Measurements from ENCODE around the gene CDK10.

Gene CDK10

GRCh38 chr16:89686520-89687091 is at the start of gene CDK10:
Gene CDK10 (plus strand): TSS chr16:89686689. CDS start chr16:89686711, 22 bp downstream.
- H3K36me3 ChIP-seq (ENCODE audit: control insufficient read depth in 1 of 2, insufficient read depth in 2 of 2, low read length in 2 of 2), result peaks cover 12 to 14% of the 10 kb centered on the region in 2 donors
- H3K27ac ChIP-seq (ENCODE audit: low read length), result peak within 1 kb of the TSS; percentile 39
- peak within 1 kb of the TSS; percentile 73 to 84 for H3K4me3 ChIP-seq (ENCODE audit: low read depth in 1 of 2, low read length in 2 of 2)
- H3K4me1 ChIP-seq (ENCODE audit: control insufficient read depth in 1 of 2, insufficient read depth in 2 of 2, low read length in 2 of 2), result peaks cover 0 to 9% of the 10 kb centered on the region in 2 donors
- no peaks in the 10 kb centered on the region for H3K27me3 ChIP-seq (ENCODE audit: low read depth, low read length)
- H3K9me3 ChIP-seq (ENCODE audit: control insufficient read depth in 1 of 2, low read length in 2 of 2), result no peaks in the 10 kb centered on the region

GRCh38 chr16:89637379-89637778 is 49.1 kb upstream of the CDK10 start:
- Histone ChIP-seq H3K27me3 (ENCODE audit: low read depth, low read length) (no peaks in the 10 kb centered on the region), H3K4me1 (ENCODE audit: control insufficient read depth in 1 of 2, insufficient read depth in 2 of 2, low read length in 2 of 2) (peaks cover 0 to 15% of the 10 kb centered on the region in 2 donors)

GRCh38 chr16:89638455-89638854 is 48.0 kb upstream of the CDK10 start:
- Histone ChIP-seq H3K27ac (ENCODE audit: low read length) (no peak overlapping the region), H3K4me3 (ENCODE audit: low read depth in 1 of 2, low read length in 2 of 2) (no peak overlapping the region), H3K4me1 (ENCODE audit: control insufficient read depth in 1 of 2, insufficient read depth in 2 of 2, low read length in 2 of 2) (peaks cover 0 to 15% of the 10 kb centered on the region in 2 donors), H3K9me3 (ENCODE audit: control insufficient read depth in 1 of 2, low read length in 2 of 2) (no peaks in the 10 kb centered on the region), H3K27me3 (ENCODE audit: low read depth, low read length) (no peaks in the 10 kb centered on the region), H3K36me3 (ENCODE audit: control insufficient read depth in 1 of 2, insufficient read depth in 2 of 2, low read length in 2 of 2) (no peaks in the 10 kb centered on the region)

More at GRCh38 chr16:89637379-89637778, 49.1 kb upstream of the CDK10 start:
- Histone ChIP-seq H3K36me3 (ENCODE audit: control insufficient read depth in 1 of 2, insufficient read depth in 2 of 2, low read length in 2 of 2) (no peaks in the 10 kb centered on the region), H3K9me3 (ENCODE audit: control insufficient read depth in 1 of 2, low read length in 2 of 2) (no peaks in the 10 kb centered on the region), H3K27ac (ENCODE audit: low read length) (no peak overlapping the region), H3K4me3 (ENCODE audit: low read depth in 1 of 2, low read length in 2 of 2) (no peak overlapping the region)

DNA sequence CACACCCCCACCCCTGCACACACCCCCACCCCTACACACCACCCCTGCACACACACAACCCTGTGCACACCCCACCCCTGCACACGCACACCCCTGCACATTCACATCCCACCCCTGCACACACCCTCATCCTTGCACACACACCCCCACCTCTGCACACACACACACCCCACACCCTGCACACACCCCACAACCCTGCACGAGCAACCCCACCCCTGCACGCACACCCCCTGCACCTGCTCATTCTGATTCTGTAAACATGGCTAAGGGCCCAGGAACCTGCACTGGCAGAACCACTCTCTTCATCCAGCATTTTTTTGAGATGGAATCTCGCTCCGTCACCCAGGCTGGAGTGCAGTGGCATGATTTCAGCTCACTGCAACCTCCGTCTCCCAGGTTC is 47.1 kb upstream of the CDK10 start:
- H3K27ac ChIP-seq (ENCODE audit: low read length), result no peak overlapping the region
- peaks cover 0 to 15% of the 10 kb centered on the region in 2 donors for H3K4me1 ChIP-seq (ENCODE audit: control insufficient read depth in 1 of 2, insufficient read depth in 2 of 2, low read length in 2 of 2)
- no peaks in the 10 kb centered on the region for H3K27me3 ChIP-seq (ENCODE audit: low read depth, low read length)
- H3K36me3 ChIP-seq (ENCODE audit: control insufficient read depth in 1 of 2, insufficient read depth in 2 of 2, low read length in 2 of 2), result no peaks in the 10 kb centered on the region
- no peak overlapping the region for H3K4me3 ChIP-seq (ENCODE audit: low read depth in 1 of 2, low read length in 2 of 2)
- H3K9me3 ChIP-seq (ENCODE audit: control insufficient read depth in 1 of 2, low read length in 2 of 2), result no peaks in the 10 kb centered on the region

DNA sequence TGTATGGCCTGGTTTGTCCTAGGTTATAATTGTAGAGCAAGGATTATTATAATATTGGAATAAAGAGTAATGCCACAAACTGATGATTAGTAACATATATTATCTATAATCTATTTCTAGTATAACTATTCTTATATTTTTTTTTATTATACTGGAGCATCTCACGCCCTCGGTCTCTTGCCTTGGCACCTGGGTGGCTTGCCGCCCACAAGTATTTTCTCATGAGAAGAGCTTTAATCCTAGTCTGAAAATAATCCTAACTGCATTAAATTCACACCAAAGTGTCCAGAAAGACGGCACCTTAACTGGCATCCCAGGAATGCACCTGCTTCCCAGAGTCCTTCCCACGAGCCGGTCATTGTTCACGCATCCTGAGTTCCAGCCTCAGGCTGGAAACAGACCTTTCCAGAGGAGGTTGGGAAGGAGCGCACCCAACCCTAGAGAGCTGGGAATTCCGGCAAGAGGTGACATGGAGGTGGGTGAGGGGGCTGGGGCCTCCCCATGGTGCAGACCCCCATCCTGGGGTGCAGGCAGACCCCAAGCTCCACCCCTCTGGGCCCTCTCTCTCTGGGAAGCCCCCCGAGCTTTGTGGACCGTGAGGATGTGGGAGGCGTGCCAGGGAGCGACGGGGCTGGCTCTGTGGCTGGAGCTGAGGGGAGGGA is 44.9 kb upstream of the CDK10 start:
- H3K27ac ChIP-seq (ENCODE audit: low read length), result no peak overlapping the region

GRCh38 chr16:89642574-89642973 is 43.9 kb upstream of the CDK10 start:
- peaks cover 0 to 15% of the 10 kb centered on the region in 2 donors for H3K4me1 ChIP-seq (ENCODE audit: control insufficient read depth in 1 of 2, insufficient read depth in 2 of 2, low read length in 2 of 2)
- peaks cover 15 to 28% of the 10 kb centered on the region in 2 donors for H3K36me3 ChIP-seq (ENCODE audit: control insufficient read depth in 1 of 2, insufficient read depth in 2 of 2, low read length in 2 of 2)
- no peak overlapping the region for H3K4me3 ChIP-seq (ENCODE audit: low read depth in 1 of 2, low read length in 2 of 2)
- H3K27me3 ChIP-seq (ENCODE audit: low read depth, low read length), result no peaks in the 10 kb centered on the region
- H3K9me3 ChIP-seq (ENCODE audit: control insufficient read depth in 1 of 2, low read length in 2 of 2), result no peaks in the 10 kb centered on the region
- no peak overlapping the region for H3K27ac ChIP-seq (ENCODE audit: low read length)

More for the DNA sequence above, 44.9 kb upstream of the CDK10 start:
- H3K4me1 ChIP-seq (ENCODE audit: control insufficient read depth in 1 of 2, insufficient read depth in 2 of 2, low read length in 2 of 2), result peaks cover 0 to 15% of the 10 kb centered on the region in 2 donors
- peaks cover 11 to 20% of the 10 kb centered on the region in 2 donors for H3K36me3 ChIP-seq (ENCODE audit: control insufficient read depth in 1 of 2, insufficient read depth in 2 of 2, low read length in 2 of 2)
- no peaks in the 10 kb centered on the region for H3K9me3 ChIP-seq (ENCODE audit: control insufficient read depth in 1 of 2, low read length in 2 of 2)
- H3K27me3 ChIP-seq (ENCODE audit: low read depth, low read length), result no peaks in the 10 kb centered on the region
- H3K4me3 ChIP-seq (ENCODE audit: low read depth in 1 of 2, low read length in 2 of 2), result no peak overlapping the region

GRCh38 chr16:89643769-89644300 is 42.7 kb upstream of the CDK10 start:
- H3K4me1 ChIP-seq (ENCODE audit: control insufficient read depth in 1 of 2, insufficient read depth in 2 of 2, low read length in 2 of 2), result peaks cover 0 to 15% of the 10 kb centered on the region in 2 donors
- no peaks in the 10 kb centered on the region for H3K9me3 ChIP-seq (ENCODE audit: control insufficient read depth in 1 of 2, low read length in 2 of 2)
- no peak overlapping the region for H3K4me3 ChIP-seq (ENCODE audit: low read depth in 1 of 2, low read length in 2 of 2)
- no peaks in the 10 kb centered on the region for H3K27me3 ChIP-seq (ENCODE audit: low read depth, low read length)
- no peak overlapping the region for H3K27ac ChIP-seq (ENCODE audit: low read length)
- peaks cover 15 to 32% of the 10 kb centered on the region in 2 donors for H3K36me3 ChIP-seq (ENCODE audit: control insufficient read depth in 1 of 2, insufficient read depth in 2 of 2, low read length in 2 of 2)

DNA sequence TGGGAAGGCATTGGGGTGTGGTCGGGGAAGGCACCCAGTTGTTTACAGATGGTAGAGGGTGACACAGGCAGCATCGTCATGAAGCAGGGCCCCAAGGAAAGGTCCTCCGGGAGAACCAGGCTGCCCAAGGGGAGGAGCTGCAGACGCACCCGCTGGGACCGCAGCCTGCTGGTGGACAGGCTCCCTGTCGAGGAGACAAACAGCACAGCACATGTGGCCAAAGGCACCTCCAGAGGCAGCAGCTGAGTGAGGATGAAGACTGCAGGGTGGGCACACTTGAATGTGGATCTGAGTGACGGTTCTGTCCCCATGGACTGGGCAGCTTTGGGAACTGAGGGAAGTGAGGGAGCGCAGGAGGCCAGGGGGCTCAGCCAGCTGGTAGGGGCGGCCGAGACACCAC is 41.4 kb upstream of the CDK10 start:
- peaks cover 0 to 14% of the 10 kb centered on the region in 2 donors for H3K4me1 ChIP-seq (ENCODE audit: control insufficient read depth in 1 of 2, insufficient read depth in 2 of 2, low read length in 2 of 2)
- no peak overlapping the region for H3K27ac ChIP-seq (ENCODE audit: low read length)
- peaks cover 15 to 41% of the 10 kb centered on the region in 2 donors for H3K36me3 ChIP-seq (ENCODE audit: control insufficient read depth in 1 of 2, insufficient read depth in 2 of 2, low read length in 2 of 2)
- no peaks in the 10 kb centered on the region for H3K27me3 ChIP-seq (ENCODE audit: low read depth, low read length)
- no peak overlapping the region for H3K4me3 ChIP-seq (ENCODE audit: low read depth in 1 of 2, low read length in 2 of 2)
- no peaks in the 10 kb centered on the region for H3K9me3 ChIP-seq (ENCODE audit: control insufficient read depth in 1 of 2, low read length in 2 of 2)

- Histone ChIP-seq H3K27ac (ENCODE audit: low read length) (no peak overlapping the region), H3K36me3 (ENCODE audit: control insufficient read depth in 1 of 2, insufficient read depth in 2 of 2, low read length in 2 of 2) (peaks cover 15 to 51% of the 10 kb centered on the region in 2 donors), H3K4me1 (ENCODE audit: control insufficient read depth in 1 of 2, insufficient read depth in 2 of 2, low read length in 2 of 2) (peaks cover 0 to 4% of the 10 kb centered on the region in 2 donors), H3K27me3 (ENCODE audit: low read depth, low read length) (no peaks in the 10 kb centered on the region), H3K4me3 (ENCODE audit: low read depth in 1 of 2, low read length in 2 of 2) (no peak overlapping the region), H3K9me3 (ENCODE audit: control insufficient read depth in 1 of 2, low read length in 2 of 2) (no peaks in the 10 kb centered on the region)
These were observed 40.2 kb upstream of the CDK10 start for GRCh38 chr16:89646270-89646669.

DNA sequence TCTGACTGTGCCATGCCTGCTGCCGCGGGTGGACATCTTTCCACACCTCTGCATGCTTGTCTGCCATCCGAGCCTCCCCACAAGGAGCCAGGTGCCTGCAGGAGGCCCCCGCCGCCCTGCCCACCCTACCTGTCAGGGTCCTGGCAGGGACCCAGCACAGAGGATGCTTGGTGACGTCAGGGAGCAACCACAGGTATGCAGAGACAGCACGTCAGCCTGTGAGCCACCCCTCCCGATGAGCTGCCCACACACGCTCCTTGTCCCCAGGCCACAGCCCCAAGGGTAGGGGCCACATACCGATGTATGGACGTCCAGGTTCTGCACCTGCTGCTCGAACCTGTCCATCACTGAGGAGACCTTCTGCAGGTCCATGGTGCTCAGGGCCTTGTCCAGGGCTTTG is 39.6 kb upstream of the CDK10 start:
- H3K9me3 ChIP-seq (ENCODE audit: control insufficient read depth in 1 of 2, low read length in 2 of 2), result no peaks in the 10 kb centered on the region
- no peak overlapping the region for H3K27ac ChIP-seq (ENCODE audit: low read length)
- peaks cover 19 to 51% of the 10 kb centered on the region in 2 donors for H3K36me3 ChIP-seq (ENCODE audit: control insufficient read depth in 1 of 2, insufficient read depth in 2 of 2, low read length in 2 of 2)

DNA sequence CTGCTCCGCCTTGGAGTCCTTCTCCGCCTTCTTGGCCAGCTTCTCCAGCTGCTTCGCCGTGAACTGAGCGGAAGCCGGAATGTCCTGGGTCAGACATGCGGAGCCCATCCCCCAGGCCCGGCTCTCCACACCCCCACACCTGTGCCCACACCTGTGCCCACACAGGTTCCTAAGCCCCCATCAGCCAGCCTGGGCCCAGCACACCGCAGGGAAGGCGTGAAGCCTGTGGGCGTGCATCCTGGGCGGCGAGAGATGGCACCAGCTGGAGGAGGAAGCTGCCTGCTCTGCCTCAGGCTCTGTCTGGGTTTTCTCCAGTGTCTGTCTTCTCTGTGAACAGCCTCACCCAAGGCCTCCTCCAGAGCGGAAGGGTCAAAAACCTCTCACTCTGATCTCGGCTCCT is 34.9 kb upstream of the CDK10 start:
- H3K27me3 ChIP-seq (ENCODE audit: low read depth, low read length), result no peaks in the 10 kb centered on the region
- no peak overlapping the region for H3K4me3 ChIP-seq (ENCODE audit: low read depth in 1 of 2, low read length in 2 of 2)
- H3K4me1 ChIP-seq (ENCODE audit: control insufficient read depth in 1 of 2, insufficient read depth in 2 of 2, low read length in 2 of 2), result peaks cover 4 to 5% of the 10 kb centered on the region in 2 donors
- H3K36me3 ChIP-seq (ENCODE audit: control insufficient read depth in 1 of 2, insufficient read depth in 2 of 2, low read length in 2 of 2), result peaks cover 13 to 31% of the 10 kb centered on the region in 2 donors
- no peak overlapping the region for H3K27ac ChIP-seq (ENCODE audit: low read length)
- H3K9me3 ChIP-seq (ENCODE audit: control insufficient read depth in 1 of 2, low read length in 2 of 2), result no peaks in the 10 kb centered on the region

More for the DNA sequence above, 39.6 kb upstream of the CDK10 start:
- Histone ChIP-seq H3K27me3 (ENCODE audit: low read depth, low read length) (no peaks in the 10 kb centered on the region), H3K4me3 (ENCODE audit: low read depth in 1 of 2, low read length in 2 of 2) (no peak overlapping the region), H3K4me1 (ENCODE audit: control insufficient read depth in 1 of 2, insufficient read depth in 2 of 2, low read length in 2 of 2) (no peaks in the 10 kb centered on the region)
